Measurements from ENCODE around the gene BMP6. TPM values are rescaled to one million over a fixed set of nuclear protein-coding genes. Genes with fewer than 3 reads are reported as not detected.

Gene BMP6
- total RNA-seq, 4 donors from 2014 or later = 1.7 to 8.3 (median 3.3) TPM

DNA sequence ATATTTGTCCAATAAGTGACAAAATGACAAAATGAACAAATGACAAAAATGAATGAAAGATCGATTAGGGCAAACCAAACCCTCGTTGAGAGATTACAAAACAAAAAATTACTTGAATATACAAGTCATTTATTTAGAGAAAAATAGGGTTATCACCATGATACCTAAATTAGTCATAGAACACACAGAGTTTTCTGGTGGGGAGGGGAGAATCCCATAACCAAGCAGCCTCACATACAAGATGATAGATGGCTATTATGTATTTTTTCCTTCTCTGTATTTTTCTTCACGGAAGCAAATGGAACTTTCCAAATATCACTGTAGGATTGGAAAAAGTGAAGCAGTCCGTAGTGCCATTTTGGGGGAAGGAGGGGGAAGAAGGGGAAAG lies 28.5 kb upstream of the BMP6 start:
- no peaks in the 10 kb centered on the region for H3K27me3 ChIP-seq
- H3K27ac ChIP-seq = no peak overlapping the region
- no peak for TF ChIP-seq POLR2A (IDR thresholded peaks at IDR 0.05)
- TF ChIP-seq, protein P1, sequence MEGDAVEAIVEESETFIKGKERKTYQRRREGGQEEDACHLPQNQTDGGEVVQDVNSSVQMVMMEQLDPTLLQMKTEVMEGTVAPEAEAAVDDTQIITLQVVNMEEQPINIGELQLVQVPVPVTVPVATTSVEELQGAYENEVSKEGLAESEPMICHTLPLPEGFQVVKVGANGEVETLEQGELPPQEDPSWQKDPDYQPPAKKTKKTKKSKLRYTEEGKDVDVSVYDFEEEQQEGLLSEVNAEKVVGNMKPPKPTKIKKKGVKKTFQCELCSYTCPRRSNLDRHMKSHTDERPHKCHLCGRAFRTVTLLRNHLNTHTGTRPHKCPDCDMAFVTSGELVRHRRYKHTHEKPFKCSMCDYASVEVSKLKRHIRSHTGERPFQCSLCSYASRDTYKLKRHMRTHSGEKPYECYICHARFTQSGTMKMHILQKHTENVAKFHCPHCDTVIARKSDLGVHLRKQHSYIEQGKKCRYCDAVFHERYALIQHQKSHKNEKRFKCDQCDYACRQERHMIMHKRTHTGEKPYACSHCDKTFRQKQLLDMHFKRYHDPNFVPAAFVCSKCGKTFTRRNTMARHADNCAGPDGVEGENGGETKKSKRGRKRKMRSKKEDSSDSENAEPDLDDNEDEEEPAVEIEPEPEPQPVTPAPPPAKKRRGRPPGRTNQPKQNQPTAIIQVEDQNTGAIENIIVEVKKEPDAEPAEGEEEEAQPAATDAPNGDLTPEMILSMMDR (IDR thresholded peaks at IDR 0.05 in 4 of 5, conservative IDR thresholded peaks at IDR 0.05 in 1 of 5) = no peak
- in situ Hi-C loops (cut with MboI; ENCODE audit: low sequenced_read_pairs in 4 of 4) = no loop called here
- intact Hi-C loops (cut with DNase I; ENCODE audit: low total_unique reads) = no loop called here
- no peaks in the 10 kb centered on the region for H3K9me3 ChIP-seq
- no peaks in the 10 kb centered on the region for H3K36me3 ChIP-seq
- H3K4me1 ChIP-seq = no peaks in the 10 kb centered on the region
- ATAC-seq (no peak), DNase-seq (no peak)
- no peak overlapping the region for H3K4me3 ChIP-seq

- in situ Hi-C loops (cut with MboI; ENCODE audit: low sequenced_read_pairs in 4 of 4) (no loop called here), intact Hi-C loops (cut with DNase I; ENCODE audit: low total_unique reads) (no loop called here)
- DNase-seq (peak in 1 of 2 donors; percentile 36), ATAC-seq (peak in 1 of 2 donors; percentile 61)
- Histone ChIP-seq H3K4me1 (no peaks in the 10 kb centered on the region), H3K4me3 (no peak overlapping the region), H3K27ac (no peak overlapping the region), H3K36me3 (no peaks in the 10 kb centered on the region), H3K9me3 (no peaks in the 10 kb centered on the region), H3K27me3 (no peaks in the 10 kb centered on the region)
- no peak for TF ChIP-seq POLR2A (IDR thresholded peaks at IDR 0.05)
- TF ChIP-seq, protein P1 (IDR thresholded peaks at IDR 0.05 in 4 of 5, conservative IDR thresholded peaks at IDR 0.05 in 1 of 5) = no peak
Observed at GRCh38 chr6:7697820-7698623, 27.9 kb upstream of the BMP6 start.

GRCh38 chr6:7701212-7701834 lies 24.6 kb upstream of the BMP6 start:
- H3K27me3 ChIP-seq = no peaks in the 10 kb centered on the region
- no peaks in the 10 kb centered on the region for H3K4me1 ChIP-seq
- in situ Hi-C loops (cut with MboI; ENCODE audit: low sequenced_read_pairs in 4 of 4) = loop anchor here in 2 of 4 donors (25.0 kb wide), 2 partner anchors 311 to 511 kb away; no protein-coding TSS in a partner anchor
- ATAC-seq = no peak
- intact Hi-C loops (cut with DNase I; ENCODE audit: low total_unique reads) = no loop called here
- no peaks in the 10 kb centered on the region for H3K36me3 ChIP-seq
- DNase-seq = no peak
- H3K9me3 ChIP-seq = no peaks in the 10 kb centered on the region
- H3K27ac ChIP-seq = no peak overlapping the region
- TF ChIP-seq POLR2A (IDR thresholded peaks at IDR 0.05) = no peak
- no peak overlapping the region for H3K4me3 ChIP-seq

DNA sequence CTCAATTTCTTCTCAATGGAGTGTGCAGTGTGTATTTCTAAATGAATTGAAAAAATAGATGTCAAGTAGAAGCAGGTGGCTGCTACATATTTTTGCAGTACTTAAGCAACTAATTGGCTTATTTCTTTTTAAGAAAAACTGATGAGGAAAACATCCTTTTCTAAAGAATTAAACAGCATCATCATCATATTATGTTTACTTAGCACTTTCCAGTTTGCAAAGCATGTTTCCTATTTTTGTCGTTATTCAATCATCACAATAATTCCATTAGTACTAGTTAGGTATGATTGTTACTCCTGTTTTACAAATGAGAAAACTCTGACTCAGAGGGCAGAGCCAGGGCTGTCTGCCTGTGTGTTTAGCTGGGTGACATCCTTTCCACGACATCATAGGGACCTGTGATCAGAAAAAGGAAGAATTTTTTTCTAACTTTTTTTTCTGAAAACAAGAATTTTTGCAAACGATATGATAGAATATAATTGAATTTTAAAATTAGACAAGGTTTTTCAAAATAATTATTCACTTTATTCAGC lies 22.7 kb upstream of the BMP6 start:
- Histone ChIP-seq H3K9me3 (no peaks in the 10 kb centered on the region), H3K27me3 (no peaks in the 10 kb centered on the region), H3K4me3 (no peak overlapping the region), H3K27ac (no peak overlapping the region), H3K36me3 (no peaks in the 10 kb centered on the region), H3K4me1 (no peaks in the 10 kb centered on the region)
- DNase-seq = no peak
- intact Hi-C loops (cut with DNase I; ENCODE audit: low total_unique reads) = no loop called here
- TF ChIP-seq, protein P1 (IDR thresholded peaks at IDR 0.05 in 4 of 5, conservative IDR thresholded peaks at IDR 0.05 in 1 of 5) = no peak
- TF ChIP-seq POLR2A (IDR thresholded peaks at IDR 0.05) = no peak
- no peak for ATAC-seq
- in situ Hi-C loops (cut with MboI; ENCODE audit: low sequenced_read_pairs in 4 of 4) = loop anchor here in 2 of 4 donors (25.0 kb wide), 2 partner anchors 309 to 509 kb away; no protein-coding TSS in a partner anchor

- TF ChIP-seq POLR2A (IDR thresholded peaks at IDR 0.05) = no peak
- TF ChIP-seq, protein P1 (IDR thresholded peaks at IDR 0.05 in 4 of 5, conservative IDR thresholded peaks at IDR 0.05 in 1 of 5) = no peak
- no peaks in the 10 kb centered on the region for H3K36me3 ChIP-seq
- intact Hi-C loops (cut with DNase I; ENCODE audit: low total_unique reads) = no loop called here
- ATAC-seq (no peak), DNase-seq (no peak)
- in situ Hi-C loops (cut with MboI; ENCODE audit: low sequenced_read_pairs in 4 of 4) = loop anchor here in 2 of 4 donors (25.0 kb wide), 2 partner anchors 307 to 507 kb away; no protein-coding TSS in a partner anchor
- H3K27me3 ChIP-seq = no peaks in the 10 kb centered on the region
- H3K9me3 ChIP-seq = no peaks in the 10 kb centered on the region
- H3K4me3 ChIP-seq = no peak overlapping the region
- H3K27ac ChIP-seq = no peak overlapping the region
- H3K4me1 ChIP-seq = no peaks in the 10 kb centered on the region
Observed at GRCh38 chr6:7705483-7705882, 20.4 kb upstream of the BMP6 start.

Measured in gastrocnemius medialis (tissue), 4 donors.